DND-41 (cell line): ENCODE results near the gene PPFIBP1.
"Not testable (repeated sequence)": the region's sequence is repeated elsewhere in the genome, so short reads cannot be mapped to it uniquely, and the experiment has no call there.

Experiments
- CTCF ChIP-seq: IDR thresholded peaks from 2 replicates; pipeline ENCODE4 v1.5.1; 2012; ENCODE audit warnings: borderline replicate concordance, low read length, moderate library complexity, mild to moderate bottlenecking; ENCODE audit not compliant: poor library complexity, severe bottlenecking; ENCODE audit errors: extremely low read depth
- EZH2 ChIP-seq: IDR thresholded peaks from 3 replicates; pipeline ENCODE4 v1.6.1; 2012; ENCODE audit warnings: borderline replicate concordance, low read depth, mild to moderate bottlenecking, moderate library complexity, low read length, inconsistent platforms; ENCODE audit not compliant: severe bottlenecking

- TF ChIP-seq CTCF, EZH2: not testable (repeated sequence)
These were observed 131.5 kb downstream of the PPFIBP1 start for GRCh38 chr12:27655476-27655875.
